ENCODE data around the gene KYAT1. TPM values are rescaled to one million over a fixed set of nuclear protein-coding genes. Genes with fewer than 3 reads are reported as not detected.

Gene KYAT1
- total and polyA plus RNA-seq, 2 of the 13 experiments (the other 11 are each of a cell fraction or from before 2014, with no cell fraction given), result 9.2 to 46.5 TPM

DNA sequence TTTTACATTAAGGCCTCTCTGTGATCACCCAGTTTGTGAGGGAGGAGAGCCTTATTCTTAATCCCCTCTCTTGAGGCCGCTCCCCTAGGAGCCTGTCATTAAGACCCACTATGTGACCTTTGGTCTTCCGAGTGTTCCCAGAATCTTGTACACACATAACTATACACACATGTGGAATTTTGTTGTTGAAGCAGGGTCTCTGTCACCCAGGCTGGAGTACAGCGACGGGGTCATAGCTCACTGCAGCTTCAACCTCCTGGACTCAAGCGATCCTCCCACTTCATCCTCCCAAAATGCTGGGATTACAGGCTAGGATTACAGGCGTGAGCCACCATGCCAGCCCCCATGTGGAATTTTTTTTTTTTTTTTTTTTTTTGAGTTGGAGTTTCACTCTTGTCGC lies 24.2 kb upstream of the KYAT1 start (continued):
- TF ChIP-seq, protein P1, sequence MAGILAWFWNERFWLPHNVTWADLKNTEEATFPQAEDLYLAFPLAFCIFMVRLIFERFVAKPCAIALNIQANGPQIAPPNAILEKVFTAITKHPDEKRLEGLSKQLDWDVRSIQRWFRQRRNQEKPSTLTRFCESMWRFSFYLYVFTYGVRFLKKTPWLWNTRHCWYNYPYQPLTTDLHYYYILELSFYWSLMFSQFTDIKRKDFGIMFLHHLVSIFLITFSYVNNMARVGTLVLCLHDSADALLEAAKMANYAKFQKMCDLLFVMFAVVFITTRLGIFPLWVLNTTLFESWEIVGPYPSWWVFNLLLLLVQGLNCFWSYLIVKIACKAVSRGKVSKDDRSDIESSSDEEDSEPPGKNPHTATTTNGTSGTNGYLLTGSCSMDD (CRISPR knock-in tag; IDR thresholded peaks at IDR 0.05), result no peak
- TF ChIP-seq, protein P2, sequence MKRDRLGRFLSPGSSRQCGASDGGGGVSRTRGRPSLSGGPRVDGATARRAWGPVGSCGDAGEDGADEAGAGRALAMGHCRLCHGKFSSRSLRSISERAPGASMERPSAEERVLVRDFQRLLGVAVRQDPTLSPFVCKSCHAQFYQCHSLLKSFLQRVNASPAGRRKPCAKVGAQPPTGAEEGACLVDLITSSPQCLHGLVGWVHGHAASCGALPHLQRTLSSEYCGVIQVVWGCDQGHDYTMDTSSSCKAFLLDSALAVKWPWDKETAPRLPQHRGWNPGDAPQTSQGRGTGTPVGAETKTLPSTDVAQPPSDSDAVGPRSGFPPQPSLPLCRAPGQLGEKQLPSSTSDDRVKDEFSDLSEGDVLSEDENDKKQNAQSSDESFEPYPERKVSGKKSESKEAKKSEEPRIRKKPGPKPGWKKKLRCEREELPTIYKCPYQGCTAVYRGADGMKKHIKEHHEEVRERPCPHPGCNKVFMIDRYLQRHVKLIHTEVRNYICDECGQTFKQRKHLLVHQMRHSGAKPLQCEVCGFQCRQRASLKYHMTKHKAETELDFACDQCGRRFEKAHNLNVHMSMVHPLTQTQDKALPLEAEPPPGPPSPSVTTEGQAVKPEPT (CRISPR knock-in tag; IDR thresholded peaks at IDR 0.05; ENCODE audit: low read depth), result no peak
- no peak for TF ChIP-seq NBN (conservative IDR thresholded peaks at IDR 0.05)
- TF ChIP-seq, protein P3, sequence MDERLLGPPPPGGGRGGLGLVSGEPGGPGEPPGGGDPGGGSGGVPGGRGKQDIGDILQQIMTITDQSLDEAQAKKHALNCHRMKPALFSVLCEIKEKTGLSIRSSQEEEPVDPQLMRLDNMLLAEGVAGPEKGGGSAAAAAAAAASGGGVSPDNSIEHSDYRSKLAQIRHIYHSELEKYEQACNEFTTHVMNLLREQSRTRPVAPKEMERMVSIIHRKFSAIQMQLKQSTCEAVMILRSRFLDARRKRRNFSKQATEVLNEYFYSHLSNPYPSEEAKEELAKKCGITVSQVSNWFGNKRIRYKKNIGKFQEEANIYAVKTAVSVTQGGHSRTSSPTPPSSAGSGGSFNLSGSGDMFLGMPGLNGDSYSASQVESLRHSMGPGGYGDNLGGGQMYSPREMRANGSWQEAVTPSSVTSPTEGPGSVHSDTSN (CRISPR knock-in tag; IDR thresholded peaks at IDR 0.05), result no peak
- TF ChIP-seq, protein P4, sequence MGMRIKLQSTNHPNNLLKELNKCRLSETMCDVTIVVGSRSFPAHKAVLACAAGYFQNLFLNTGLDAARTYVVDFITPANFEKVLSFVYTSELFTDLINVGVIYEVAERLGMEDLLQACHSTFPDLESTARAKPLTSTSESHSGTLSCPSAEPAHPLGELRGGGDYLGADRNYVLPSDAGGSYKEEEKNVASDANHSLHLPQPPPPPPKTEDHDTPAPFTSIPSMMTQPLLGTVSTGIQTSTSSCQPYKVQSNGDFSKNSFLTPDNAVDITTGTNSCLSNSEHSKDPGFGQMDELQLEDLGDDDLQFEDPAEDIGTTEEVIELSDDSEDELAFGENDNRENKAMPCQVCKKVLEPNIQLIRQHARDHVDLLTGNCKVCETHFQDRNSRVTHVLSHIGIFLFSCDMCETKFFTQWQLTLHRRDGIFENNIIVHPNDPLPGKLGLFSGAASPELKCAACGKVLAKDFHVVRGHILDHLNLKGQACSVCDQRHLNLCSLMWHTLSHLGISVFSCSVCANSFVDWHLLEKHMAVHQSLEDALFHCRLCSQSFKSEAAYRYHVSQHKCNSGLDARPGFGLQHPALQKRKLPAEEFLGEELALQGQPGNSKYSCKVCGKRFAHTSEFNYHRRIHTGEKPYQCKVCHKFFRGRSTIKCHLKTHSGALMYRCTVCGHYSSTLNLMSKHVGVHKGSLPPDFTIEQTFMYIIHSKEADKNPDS (CRISPR knock-in tag; IDR thresholded peaks at IDR 0.05), result no peak
- no peak for TF ChIP-seq ZNF564 (CRISPR knock-in tag; IDR thresholded peaks at IDR 0.05)
- no peak for TF ChIP-seq EEA1 (CRISPR knock-in tag; IDR thresholded peaks at IDR 0.05; ENCODE audit: borderline replicate concordance)
- TF ChIP-seq ZNF816 (CRISPR knock-in tag; IDR thresholded peaks at IDR 0.05; ENCODE audit: borderline replicate concordance), result no peak
- no peak for TF ChIP-seq ZNF567 (CRISPR knock-in tag; IDR thresholded peaks at IDR 0.05; ENCODE audit: borderline replicate concordance)
- peak; percentile 30; the same call in 1 of the 2 replicates for TF ChIP-seq ZNF331 (CRISPR knock-in tag; IDR thresholded peaks at IDR 0.05)
- TF ChIP-seq, protein P5, sequence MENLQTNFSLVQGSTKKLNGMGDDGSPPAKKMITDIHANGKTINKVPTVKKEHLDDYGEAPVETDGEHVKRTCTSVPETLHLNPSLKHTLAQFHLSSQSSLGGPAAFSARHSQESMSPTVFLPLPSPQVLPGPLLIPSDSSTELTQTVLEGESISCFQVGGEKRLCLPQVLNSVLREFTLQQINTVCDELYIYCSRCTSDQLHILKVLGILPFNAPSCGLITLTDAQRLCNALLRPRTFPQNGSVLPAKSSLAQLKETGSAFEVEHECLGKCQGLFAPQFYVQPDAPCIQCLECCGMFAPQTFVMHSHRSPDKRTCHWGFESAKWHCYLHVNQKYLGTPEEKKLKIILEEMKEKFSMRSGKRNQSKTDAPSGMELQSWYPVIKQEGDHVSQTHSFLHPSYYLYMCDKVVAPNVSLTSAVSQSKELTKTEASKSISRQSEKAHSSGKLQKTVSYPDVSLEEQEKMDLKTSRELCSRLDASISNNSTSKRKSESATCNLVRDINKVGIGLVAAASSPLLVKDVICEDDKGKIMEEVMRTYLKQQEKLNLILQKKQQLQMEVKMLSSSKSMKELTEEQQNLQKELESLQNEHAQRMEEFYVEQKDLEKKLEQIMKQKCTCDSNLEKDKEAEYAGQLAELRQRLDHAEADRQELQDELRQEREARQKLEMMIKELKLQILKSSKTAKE (CRISPR knock-in tag; IDR thresholded peaks at IDR 0.05; ENCODE audit: borderline replicate concordance), result no peak
- TF ChIP-seq ZNF143 (CRISPR knock-in tag; IDR thresholded peaks at IDR 0.05), result no peak
- TF ChIP-seq CBX2 (IDR thresholded peaks at IDR 0.05; ENCODE audit: low read depth, low read length), result no peak
- TF ChIP-seq CBX2 (CRISPR knock-in tag; IDR thresholded peaks at IDR 0.05; ENCODE audit: low read depth), result no peak
- TF ChIP-seq JARID2 (CRISPR knock-in tag; IDR thresholded peaks at IDR 0.05; ENCODE audit: insufficient replicate concordance), result no peak
- no peak for TF ChIP-seq ADNP (CRISPR knock-in tag; IDR thresholded peaks at IDR 0.05)
- no peak for TF ChIP-seq ZBTB42 (CRISPR knock-in tag; IDR thresholded peaks at IDR 0.05)
- TF ChIP-seq, protein P6, sequence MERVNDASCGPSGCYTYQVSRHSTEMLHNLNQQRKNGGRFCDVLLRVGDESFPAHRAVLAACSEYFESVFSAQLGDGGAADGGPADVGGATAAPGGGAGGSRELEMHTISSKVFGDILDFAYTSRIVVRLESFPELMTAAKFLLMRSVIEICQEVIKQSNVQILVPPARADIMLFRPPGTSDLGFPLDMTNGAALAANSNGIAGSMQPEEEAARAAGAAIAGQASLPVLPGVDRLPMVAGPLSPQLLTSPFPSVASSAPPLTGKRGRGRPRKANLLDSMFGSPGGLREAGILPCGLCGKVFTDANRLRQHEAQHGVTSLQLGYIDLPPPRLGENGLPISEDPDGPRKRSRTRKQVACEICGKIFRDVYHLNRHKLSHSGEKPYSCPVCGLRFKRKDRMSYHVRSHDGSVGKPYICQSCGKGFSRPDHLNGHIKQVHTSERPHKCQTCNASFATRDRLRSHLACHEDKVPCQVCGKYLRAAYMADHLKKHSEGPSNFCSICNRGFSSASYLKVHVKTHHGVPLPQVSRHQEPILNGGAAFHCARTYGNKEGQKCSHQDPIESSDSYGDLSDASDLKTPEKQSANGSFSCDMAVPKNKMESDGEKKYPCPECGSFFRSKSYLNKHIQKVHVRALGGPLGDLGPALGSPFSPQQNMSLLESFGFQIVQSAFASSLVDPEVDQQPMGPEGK (CRISPR knock-in tag; IDR thresholded peaks at IDR 0.05), result no peak
- no peak for TF ChIP-seq ZNF792 (CRISPR knock-in tag; IDR thresholded peaks at IDR 0.05)
- no peak for TF ChIP-seq SP5 (CRISPR knock-in tag; IDR thresholded peaks at IDR 0.05; ENCODE audit: borderline replicate concordance, low read depth)
- TF ChIP-seq KDM6A (CRISPR knock-in tag; IDR thresholded peaks at IDR 0.05; ENCODE audit: low read depth), result no peak
- TF ChIP-seq MIER3 (CRISPR knock-in tag; IDR thresholded peaks at IDR 0.05; ENCODE audit: borderline replicate concordance), result no peak
